Heart right ventricle (tissue), 16 donors: ENCODE data around the gene USP19. TPM values are rescaled to one million over a fixed set of nuclear protein-coding genes. Genes with fewer than 3 reads are reported as not detected.

Experiments used
- ATAC-seq, 8 donors: fragments of 200-7000 bp; cut with Tn5 transposase; one replicate each; pipeline ENCODE4 v1.9.1; 2020; ENCODE audit warnings: mild to moderate bottlenecking in 8 of 8, moderate library complexity in 8 of 8, moderate number of reproducible peaks in 1 of 8
- DNase-seq, 2 donors: peaks; one replicate each; pipeline ENCODE4 v3.0.0-alpha.2; 2020
- H3K27ac ChIP-seq, 10 donors: fragments of 200-600 bp; sonication (generic) in 2 of 10; one replicate each; pipeline versions ENCODE4 v1.5.0 to v1.8.0; 2020 to 2022; ENCODE audit warnings: mild to moderate bottlenecking in 3 of 10
- H3K27me3 ChIP-seq, 7 donors: fragments of 200-600 bp; one replicate each; pipeline ENCODE4 v1.8.0; 2021 to 2022; ENCODE audit warnings: mild to moderate bottlenecking in 2 of 7
- H3K36me3 ChIP-seq, 9 donors: fragments of 200-600 bp; sonication (generic) in 1 of 9; one replicate each; pipeline versions ENCODE4 v1.5.0 to v1.8.0; 2020 to 2022; ENCODE audit warnings: mild to moderate bottlenecking in 2 of 9
- H3K4me1 ChIP-seq, 9 donors: fragments of 200-600 bp; sonication (generic) in 1 of 9; one replicate each; pipeline versions ENCODE4 v1.5.0 to v1.8.0; 2020 to 2022; ENCODE audit warnings: mild to moderate bottlenecking in 4 of 9
- H3K4me3 ChIP-seq, 10 donors: fragments of 200-600 bp; sonication (generic) in 2 of 10; one replicate each; pipeline versions ENCODE4 v1.5.0 to v1.8.0; 2020 to 2022; ENCODE audit warnings: mild to moderate bottlenecking in 7 of 10, moderate library complexity in 2 of 10
- H3K9me3 ChIP-seq, 11 donors: fragments of 200-600 bp in 10 of 11; sonication (generic) in 2 of 11; one replicate each; pipeline versions ENCODE4 v1.5.0 to v1.8.0; 2013 to 2022; ENCODE audit warnings: mild to moderate bottlenecking in 2 of 11, control low read depth in 1 of 11, moderate library complexity in 1 of 11
- WGBS, 2 donors: extraction: QIAGEN DNeasy Blood & Tissue Kit; methylation state at CpG; one replicate each; pipeline ENCODE4 v1.1.7; 2013; ENCODE audit warnings: inconsistent platforms in 1 of 2; 5-methylcytosine and 5-hydroxymethylcytosine counted together
- intact Hi-C, 10 donors: fragments of 100-400 bp; cut with DNase I; formaldehyde crosslinking; loops; one replicate each; pipeline versions ENCODE4 v1.11.1 to v1.14.2; 2022
- polyA plus RNA-seq, 2 donors: library from polyadenylated mRNA; stranded (reverse); fragments of 200-250 nt; gene quantifications; one replicate each; pipeline ENCODE4 v1.2.3, GENCODE V29; 2013
- total RNA-seq, 10 donors: library from RNA; stranded (reverse); fragmentation: NEBNext Ultra II Directional in 3 of 10; extraction: Animal tissue kit (Norgen Biotek cat#: 25700) in 3 of 10; gene quantifications; one replicate each; pipeline versions ENCODE4 v1.2.1 to v1.2.4, GENCODE V29; 2021 to 2023
- TF ChIP-seq, protein P1 (sequence below), 9 donors: fragments of 200-600 bp; sonication (generic) in 2 of 9; IDR thresholded peaks; one replicate each; pipeline versions ENCODE4 v1.5.0 to v1.8.0; 2021 to 2022; ENCODE audit warnings: antibody characterized with exemption in 9 of 9, mild to moderate bottlenecking in 5 of 9, moderate library complexity in 1 of 9
- donor health status: Arrhythmogenic right ventricular cardiomyopathy.
- donor health status: ischemic (EF 13 %, LVEDD 7.1; RV severe dilation, severe dysfunction).
- donor health status: healthy with polysubstance abuse.
- donor health status: DM: no; HTN: yes; CAD: no.
- donor health status: DM: no; HTN: no; CAD: no.
- donor health status: ischemic (EF 25% LVEDD 6.9; RV normal size, moderate dysfunction).
- donor health status: ischemic (EF 25% LVEDD 5.7; RV mildly dilated, moderate dysfunction).
- donor health status: healthy.
- donor health status: DM: yes; HTN: yes; CAD: no.
- donor health status: Ischemic cardiomyopathy.
- donor health status: ischemic (EF 35%, LVEDD 5.7; RV mildly dilated, moderate dysfunction).
- donor health status: nonischemic (EF 11% LVEDD 7.7; RV severe dilation, severe dysfunction).
- donor health status: DM: yes; HTN: yes; CAD: no.
- donor health status: PGD.
- donor health status: ischemic (EF 29% LVEDD 5.4; RV normal size, mild dysfunction).
- donor health status: nonischemic (EF 23%, LVEDD 6.1; RV moderate dilation, normal function).

Gene USP19
- total and polyA plus RNA-seq, 12 donors, result 18.1 to 78.1 (median 61.4) TPM

- H3K9me3 ChIP-seq, result no peaks in the 10 kb centered on the region
- peaks cover 0 to 62% (median 27%) of the 10 kb centered on the region in 9 donors for H3K36me3 ChIP-seq
- intact Hi-C loops, result loop anchor here in 6 of 10 donors (1.0 to 10.0 kb wide), 6 partner anchors 10 to 107 kb away; partner anchors contain the start of genes LAMB2 (in 2 of the 6), CCDC71 (in 1 of the 6), KLHDC8B (in 1 of the 6) and P4HTM (in 1 of the 6)
- H3K4me1 ChIP-seq, result peaks cover 17 to 64% (median 48%) of the 10 kb centered on the region in 9 donors
- 0 to 1% methylated on average over 64 to 65 of the region's 65 CpGs for WGBS, 2 donors
- peak within 1 kb of the TSS; percentile 84 to 98 (median 94) for H3K27ac ChIP-seq
- H3K27me3 ChIP-seq, result no peaks in the 10 kb centered on the region
- peak within 1 kb of the TSS; percentile 71 to 99 (median 90) for H3K4me3 ChIP-seq
- TF ChIP-seq, protein P1, sequence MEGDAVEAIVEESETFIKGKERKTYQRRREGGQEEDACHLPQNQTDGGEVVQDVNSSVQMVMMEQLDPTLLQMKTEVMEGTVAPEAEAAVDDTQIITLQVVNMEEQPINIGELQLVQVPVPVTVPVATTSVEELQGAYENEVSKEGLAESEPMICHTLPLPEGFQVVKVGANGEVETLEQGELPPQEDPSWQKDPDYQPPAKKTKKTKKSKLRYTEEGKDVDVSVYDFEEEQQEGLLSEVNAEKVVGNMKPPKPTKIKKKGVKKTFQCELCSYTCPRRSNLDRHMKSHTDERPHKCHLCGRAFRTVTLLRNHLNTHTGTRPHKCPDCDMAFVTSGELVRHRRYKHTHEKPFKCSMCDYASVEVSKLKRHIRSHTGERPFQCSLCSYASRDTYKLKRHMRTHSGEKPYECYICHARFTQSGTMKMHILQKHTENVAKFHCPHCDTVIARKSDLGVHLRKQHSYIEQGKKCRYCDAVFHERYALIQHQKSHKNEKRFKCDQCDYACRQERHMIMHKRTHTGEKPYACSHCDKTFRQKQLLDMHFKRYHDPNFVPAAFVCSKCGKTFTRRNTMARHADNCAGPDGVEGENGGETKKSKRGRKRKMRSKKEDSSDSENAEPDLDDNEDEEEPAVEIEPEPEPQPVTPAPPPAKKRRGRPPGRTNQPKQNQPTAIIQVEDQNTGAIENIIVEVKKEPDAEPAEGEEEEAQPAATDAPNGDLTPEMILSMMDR (IDR thresholded peaks at IDR 0.05), result peak; percentile 28 to 72 (median 54)
- peak; percentile 90 to 96 (median 94) for ATAC-seq
- DNase-seq, result peak; percentile 96 to 98
These were observed 26.5 kb downstream of the USP19 start, which contains the start of gene QRICH1 for GRCh38 chr3:49093853-49094767. TSS of gene QRICH1 (minus strand) at chr3:49094071. CDS start at chr3:49077017, 17,054 bp downstream.

- TF ChIP-seq, protein P1 (IDR thresholded peaks at IDR 0.05), result no peak
- no peaks in the 10 kb centered on the region for H3K27me3 ChIP-seq
- H3K9me3 ChIP-seq, result no peaks in the 10 kb centered on the region
- H3K4me1 ChIP-seq, result peaks cover 16 to 62% (median 51%) of the 10 kb centered on the region in 9 donors
- peak; percentile 80 to 81 for DNase-seq
- peaks cover 0 to 53% (median 18%) of the 10 kb centered on the region in 9 donors for H3K36me3 ChIP-seq
- H3K27ac ChIP-seq, result peak overlapping the region; percentile 84 to 98 (median 94)
- peak overlapping the region; percentile 71 to 99 (median 90) for H3K4me3 ChIP-seq
- peak; percentile 37 to 71 (median 49) for ATAC-seq
- WGBS, 2 donors, result 0 to 1% methylated on average over 85 to 86 of the region's 86 CpGs
- intact Hi-C loops, result loop anchor here in 4 of 10 donors (5.0 to 10.0 kb wide), 3 partner anchors 39 to 106 kb away; partner anchors contain the start of genes LAMB2 (in 2 of the 4) and P4HTM (in 1 of the 4)
These were observed 27.4 kb downstream of the USP19 start for GRCh38 chr3:49092938-49093852.

- TF ChIP-seq, protein P1 (IDR thresholded peaks at IDR 0.05), result no peak
- intact Hi-C loops, result no loop called here
- Histone ChIP-seq H3K4me3 (no peak overlapping the region), H3K27ac (no peak overlapping the region), H3K9me3 (no peaks in the 10 kb centered on the region), H3K4me1 (peaks cover 0 to 26% (median 0%) of the 10 kb centered on the region in 9 donors), H3K27me3 (no peaks in the 10 kb centered on the region), H3K36me3 (peaks cover 0 to 72% (median 9%) of the 10 kb centered on the region in 9 donors)
- ATAC-seq (no peak), DNase-seq (no peak)
- WGBS, 2 donors, result 97% methylated on average over 8 of the region's 8 CpGs
These were observed 39.2 kb downstream of the USP19 start for GRCh38 chr3:49081429-49081828.
